PC-9 (cell line): ENCODE results near the gene PCDH15. TPM values are rescaled to one million over a fixed set of nuclear protein-coding genes. Genes with fewer than 3 reads are reported as not detected.

ENCODE experiments used
- BruUV-seq: library from RNA; stranded (reverse); fragments of 400-500 nt; replicated peaks from 2 replicates; lab custom pipeline; 2021; lab: Mats Ljungman, UMichigan
- CTCF ChIA-PET: fragments of 300-600 bp; sonication (Branson Sonifier 250); formaldehyde crosslinking; loops from one replicate; lab custom pipeline; 2022; ENCODE audit warnings: antibody characterized with exemption; lab: Charles Lee
- POLR2A ChIA-PET: fragments of 300-600 bp; sonication (Branson Sonifier 250); formaldehyde crosslinking; loops from one replicate; lab custom pipeline; 2022; ENCODE audit warnings: antibody characterized with exemption; ENCODE audit not compliant: unreplicated experiment; lab: Charles Lee
- DNase-seq, 2 experiments: peaks; one replicate each; pipeline versions ENCODE4 v3.0.0 to v3.0.0-alpha.2; 2015 to 2022; ENCODE audit warnings: mixed read lengths in 1 of 2
- H2AFZ ChIP-seq: fragments of 200-600 bp; sonication (generic); 2 replicates; pipeline ENCODE4 v1.8.1; 2017; ENCODE audit warnings: antibody characterized with exemption
- H3F3A ChIP-seq: fragments of 200-600 bp; sonication (generic); 2 replicates; pipeline ENCODE4 v1.8.1; 2017; ENCODE audit warnings: antibody characterized with exemption, mild to moderate bottlenecking, low read depth; ENCODE audit not compliant: insufficient read depth
- H3K27ac ChIP-seq: fragments of 200-600 bp; sonication (generic); 2 replicates; pipeline ENCODE4 v1.6.1; 2016; ENCODE audit warnings: mixed run types
- H3K27me3 ChIP-seq: fragments of 200-600 bp; sonication (generic); 2 replicates; pipeline ENCODE4 v1.6.1; 2016; ENCODE audit warnings: low read depth, mixed run types; ENCODE audit not compliant: insufficient read depth
- H3K36me3 ChIP-seq: fragments of 200-600 bp; sonication (generic); 2 replicates; pipeline ENCODE4 v1.6.1; 2016; ENCODE audit warnings: low read depth, mixed run types
- H3K4me1 ChIP-seq: fragments of 200-600 bp; sonication (generic); replicated peaks from 2 replicates; pipeline ENCODE4 v1.6.1; 2016; ENCODE audit warnings: mixed run types; ENCODE audit not compliant: insufficient read depth
- H3K4me2 ChIP-seq: fragments of 200-600 bp; sonication (generic); 2 replicates; pipeline ENCODE4 v1.6.1; 2017; ENCODE audit warnings: mixed run types
- H3K4me3 ChIP-seq: fragments of 200-600 bp; sonication (generic); 2 replicates; pipeline ENCODE4 v1.6.1; 2016; ENCODE audit warnings: mixed run types
- H3K79me2 ChIP-seq: fragments of 200-600 bp; sonication (generic); 2 replicates; pipeline ENCODE4 v1.6.1; 2017; ENCODE audit warnings: low read depth, mixed run types
- H3K9me2 ChIP-seq: fragments of 200-600 bp; sonication (generic); 2 replicates; pipeline ENCODE4 v1.8.1; 2017; ENCODE audit warnings: mild to moderate bottlenecking; ENCODE audit not compliant: insufficient read depth
- H3K9me3 ChIP-seq: fragments of 200-600 bp; sonication (generic); 2 replicates; pipeline ENCODE4 v1.8.1; 2016; ENCODE audit warnings: low read depth; ENCODE audit not compliant: insufficient read depth
- H4K20me1 ChIP-seq: fragments of 200-600 bp; sonication (generic); 2 replicates; pipeline ENCODE4 v1.8.1; 2017; ENCODE audit not compliant: insufficient read depth
- CTCF ChIP-seq: fragments of 200-600 bp; sonication (generic); conservative IDR thresholded peaks from 2 replicates; pipeline ENCODE4 v1.6.1; 2017; ENCODE audit warnings: mixed run types, antibody characterized with exemption, mild to moderate bottlenecking, moderate library complexity
- EZH2 ChIP-seq: fragments of 200-600 bp; sonication (generic); IDR thresholded peaks from 2 replicates; pipeline ENCODE4 v1.8.0; 2017; ENCODE audit warnings: antibody characterized with exemption, low read depth
- intact Hi-C: fragments of 100-400 bp; cut with micrococcal nuclease; formaldehyde crosslinking; loops from one replicate; pipeline ENCODE4 v1.10.0; 2022; ENCODE audit not compliant: unreplicated experiment
- total RNA-seq: library from RNA; stranded (reverse); gene quantifications from 2 replicates; pipeline ENCODE4 v1.2.3, GENCODE V29; 2021

Gene PCDH15
- total RNA-seq, 1 experiment from 2014 or later: not detected

GRCh38 chr10:54837479-54837878 is 36.4 kb upstream of the PCDH15 start:
- Histone ChIP-seq H3K4me3 (no peak overlapping the region), H3K27me3 (no peaks in the 10 kb centered on the region), H3F3A (no peaks in the 10 kb centered on the region; the same call in 1 of the 2 replicates), H2AFZ (no peak overlapping the region), H3K4me1 (no peaks in the 10 kb centered on the region), H4K20me1 (no peaks in the 10 kb centered on the region), H3K4me2 (no peak overlapping the region), H3K27ac (no peak overlapping the region), H3K9me3 (no peaks in the 10 kb centered on the region), H3K79me2 (no peaks in the 10 kb centered on the region), H3K9me2 (0 out of 2 replicates have a peak, but pooled peaks cover 9% of the 10 kb centered on the region), H3K36me3 (no peaks in the 10 kb centered on the region)
- no TSS peak for BruUV-seq
- TF ChIP-seq EZH2: no peak
- TF ChIP-seq CTCF: no peak
- POLR2A ChIA-PET: no interaction called here
- intact Hi-C loops: no loop called here
- CTCF ChIA-PET: no interaction called here
- DNase-seq: no peak

GRCh38 chr10:54833029-54833428 is 32.0 kb upstream of the PCDH15 start:
- intact Hi-C loops: no loop called here
- Histone ChIP-seq H3K4me2 (no peak overlapping the region), H3K4me3 (no peak overlapping the region), H3K9me3 (no peaks in the 10 kb centered on the region), H3K27ac (no peak overlapping the region), H3F3A (no peaks in the 10 kb centered on the region), H4K20me1 (no peaks in the 10 kb centered on the region), H3K9me2 (no peaks in the 10 kb centered on the region), H3K79me2 (no peaks in the 10 kb centered on the region), H2AFZ (no peak overlapping the region), H3K27me3 (no peaks in the 10 kb centered on the region), H3K36me3 (no peaks in the 10 kb centered on the region), H3K4me1 (no peaks in the 10 kb centered on the region)
- POLR2A ChIA-PET: no interaction called here
- CTCF ChIA-PET: no interaction called here
- no peak for DNase-seq
- no peak for TF ChIP-seq CTCF
- BruUV-seq: no TSS peak

- ChIA-PET CTCF (no interaction called here), POLR2A (no interaction called here)
Measured at GRCh38 chr10:54826994-54827560, 26.0 kb upstream of the PCDH15 start.

More at GRCh38 chr10:54826994-54827560, 26.0 kb upstream of the PCDH15 start:
- Histone ChIP-seq H3K9me2 (no peaks in the 10 kb centered on the region), H3K4me3 (no peak overlapping the region), H3K79me2 (no peaks in the 10 kb centered on the region), H3K27me3 (no peaks in the 10 kb centered on the region), H3K4me1 (no peaks in the 10 kb centered on the region), H3K4me2 (no peak overlapping the region), H4K20me1 (no peaks in the 10 kb centered on the region), H3K9me3 (no peaks in the 10 kb centered on the region), H3K27ac (no peak overlapping the region), H2AFZ (no peak overlapping the region), H3F3A (no peaks in the 10 kb centered on the region), H3K36me3 (no peaks in the 10 kb centered on the region)
- no TSS peak for BruUV-seq
- no peak for TF ChIP-seq CTCF
- no peak for TF ChIP-seq EZH2
- intact Hi-C loops: no loop called here
- peak in 1 of 2 experiments; percentile 35 for DNase-seq
